Lung (tissue), 12 donors: ENCODE results near the gene SEMA3C. TPM values are rescaled to one million over a fixed set of nuclear protein-coding genes. Genes with fewer than 3 reads are reported as not detected.

Experiments used
- ATAC-seq: fragments of 200-7000 bp; cut with Tn5 transposase; one replicate; pipeline ENCODE4 v1.9.1; 2020; ENCODE audit warnings: moderate number of reproducible peaks; ENCODE audit not compliant: insufficient read depth, low FRiP score
- DNase-seq, 3 donors: peaks; one replicate each; pipeline ENCODE4 v3.0.0-alpha.2; 2013 to 2017
- H3K27ac ChIP-seq, 2 donors: one replicate each; pipeline ENCODE4 v1.5.1; 2013; ENCODE audit warnings: mild to moderate bottlenecking in 2 of 2, moderate library complexity in 2 of 2, control low read depth in 1 of 2, inconsistent platforms in 1 of 2, low read depth in 1 of 2, low read length in 1 of 2
- H3K27me3 ChIP-seq, 3 donors: one replicate each; pipeline ENCODE4 v1.5.1; 2013; ENCODE audit warnings: low read length in 2 of 3; ENCODE audit not compliant: control insufficient read depth in 3 of 3, insufficient read depth in 3 of 3
- H3K36me3 ChIP-seq, 4 donors: one replicate each; pipeline ENCODE4 v1.5.1; 2013; ENCODE audit warnings: low read length in 4 of 4, mild to moderate bottlenecking in 1 of 4, moderate library complexity in 1 of 4; ENCODE audit not compliant: control insufficient read depth in 4 of 4, insufficient read depth in 4 of 4
- H3K4me1 ChIP-seq, 5 donors: one replicate each; pipeline ENCODE4 v1.5.1; 2013; ENCODE audit warnings: low read length in 5 of 5, mild to moderate bottlenecking in 2 of 5, moderate library complexity in 1 of 5; ENCODE audit not compliant: control insufficient read depth in 5 of 5, insufficient read depth in 5 of 5
- H3K4me3 ChIP-seq: one replicate; pipeline ENCODE4 v1.5.1; 2013; ENCODE audit warnings: mild to moderate bottlenecking, control low read depth, moderate library complexity
- H3K9ac ChIP-seq, 2 donors: one replicate each; pipeline ENCODE4 v1.5.1; 2013; ENCODE audit warnings: low read length in 2 of 2, control low read depth in 1 of 2; ENCODE audit not compliant: insufficient read depth in 1 of 2
- H3K9me3 ChIP-seq, 4 donors: one replicate each; pipeline ENCODE4 v1.5.1; 2013; ENCODE audit warnings: low read length in 3 of 4, mild to moderate bottlenecking in 1 of 4, moderate library complexity in 1 of 4; ENCODE audit not compliant: control insufficient read depth in 4 of 4, insufficient read depth in 3 of 4
- CTCF ChIP-seq: IDR thresholded peaks from 2 replicates; pipeline ENCODE4 v1.5.1; 2012; ENCODE audit warnings: mild to moderate bottlenecking; ENCODE audit errors: control extremely low read depth, extremely low read depth
- WGBS, 2 donors: extraction: QIAGEN DNeasy Blood & Tissue Kit; methylation state at CpG; one replicate each; pipeline ENCODE4 v1.1.7; 2013; 5-methylcytosine and 5-hydroxymethylcytosine counted together
- polyA plus RNA-seq, 2 donors: library from polyadenylated mRNA; stranded (reverse); fragments of 200-250 nt; gene quantifications; one replicate each; pipeline ENCODE4 v1.2.1, GENCODE V29; 2013
- total RNA-seq, 2 donors: library from RNA; depleted of rRNA in 1 of 2; stranded (reverse); fragments of >200 nt in 1 of 2; gene quantifications; one replicate each; pipeline ENCODE4 v1.2.1, GENCODE V29; 2014 to 2021
- donor health status: control.
- donor health status: control.
- donor health status: Bipolar disorder and iron deficiency.
- donor health status: healthy.
- donor health status: DM: yes; HTN: yes; CAD: no.

SEMA3C gene
- total and polyA plus RNA-seq, 4 donors: 6.9 to 87.2 (median 33.7) TPM

GRCh38 chr7:80842022-80842790, 76.6 kb downstream of the SEMA3C start:
- Histone ChIP-seq H3K9ac (no peak overlapping the region), H3K36me3 (no peaks in the 10 kb centered on the region), H3K4me3 (no peak overlapping the region), H3K27ac (no peak overlapping the region), H3K9me3 (no peaks in the 10 kb centered on the region), H3K27me3 (no peaks in the 10 kb centered on the region), H3K4me1 (peaks cover 0 to 35% (median 9%) of the 10 kb centered on the region in 5 donors)
- peak in 1 of 3 donors; percentile 44 for DNase-seq
- WGBS, 2 donors: 47 to 68% methylated on average over 4 of the region's 4 CpGs
- no peak for TF ChIP-seq CTCF
- no peak for ATAC-seq

GRCh38 chr7:80841423-80841955, 77.4 kb downstream of the SEMA3C start:
- no peaks in the 10 kb centered on the region for H3K9me3 ChIP-seq
- H3K4me3 ChIP-seq: no peak overlapping the region
- DNase-seq (peak in 2 of 3 donors; percentile 88 to 89), ATAC-seq (no peak)
- no peak overlapping the region for H3K27ac ChIP-seq
- no peak overlapping the region for H3K9ac ChIP-seq
- H3K4me1 ChIP-seq: peaks cover 0 to 35% (median 9%) of the 10 kb centered on the region in 5 donors
- TF ChIP-seq CTCF: no peak
- H3K36me3 ChIP-seq: no peaks in the 10 kb centered on the region
- no peaks in the 10 kb centered on the region for H3K27me3 ChIP-seq

GRCh38 chr7:80840681-80841080, 78.2 kb downstream of the SEMA3C start:
- no peak for TF ChIP-seq CTCF
- peaks cover 0 to 35% (median 9%) of the 10 kb centered on the region in 5 donors for H3K4me1 ChIP-seq
- WGBS, 2 donors: 94 to 95% methylated on average over 2 of the region's 2 CpGs

GRCh38 chr7:80839855-80840254, 79.0 kb downstream of the SEMA3C start:
- peak in 2 of 3 donors; percentile 69 to 72 for DNase-seq
- Histone ChIP-seq H3K4me3 (no peak overlapping the region), H3K4me1 (peaks cover 0 to 35% (median 9%) of the 10 kb centered on the region in 5 donors), H3K36me3 (no peaks in the 10 kb centered on the region), H3K9me3 (no peaks in the 10 kb centered on the region), H3K27ac (no peak overlapping the region), H3K27me3 (no peaks in the 10 kb centered on the region), H3K9ac (no peak overlapping the region)
- no peak for TF ChIP-seq CTCF
- no peak for ATAC-seq

More at GRCh38 chr7:80840681-80841080, 78.2 kb downstream of the SEMA3C start:
- ATAC-seq: no peak
- no peak for DNase-seq
- H3K9ac ChIP-seq: no peak overlapping the region
- no peaks in the 10 kb centered on the region for H3K9me3 ChIP-seq
- no peaks in the 10 kb centered on the region for H3K27me3 ChIP-seq
- H3K36me3 ChIP-seq: no peaks in the 10 kb centered on the region
- H3K27ac ChIP-seq: no peak overlapping the region
- no peak overlapping the region for H3K4me3 ChIP-seq
